Osteoblast (primary cell): ENCODE results near the gene AKNAD1. TPM values are rescaled to one million over a fixed set of nuclear protein-coding genes. Genes with fewer than 3 reads are reported as not detected.
A peak's percentile ranks its signal among the peaks of the same experiment; 100 is the strongest.

Experiments
- DNase-seq: peaks from one replicate; pipeline ENCODE4 v3.0.0; 2011; ENCODE audit warnings: low spot score, mixed read lengths; ENCODE audit not compliant: insufficient read length; ENCODE audit errors: missing footprints
- H2AFZ ChIP-seq: 2 replicates; pipeline ENCODE4 v1.6.0; 2011; ENCODE audit warnings: mild to moderate bottlenecking, low read length
- H3K27ac ChIP-seq: 2 replicates; pipeline ENCODE4 v1.5.1; 2011; ENCODE audit warnings: mild to moderate bottlenecking, low read depth, low read length, moderate library complexity
- H3K27me3 ChIP-seq: 2 replicates; pipeline ENCODE4 v1.6.0; 2012; ENCODE audit warnings: mild to moderate bottlenecking, control low read depth, inconsistent platforms, low read length, moderate library complexity; ENCODE audit not compliant: insufficient read depth
- H3K36me3 ChIP-seq: 2 replicates; pipeline ENCODE4 v1.5.1; 2011; ENCODE audit warnings: mild to moderate bottlenecking, low read length, control low read depth, moderate library complexity; ENCODE audit not compliant: insufficient read depth
- H3K4me1 ChIP-seq: 2 replicates; pipeline ENCODE4 v1.5.1; 2011; ENCODE audit warnings: mild to moderate bottlenecking, low read length, control low read depth, moderate library complexity; ENCODE audit not compliant: insufficient read depth
- H3K4me2 ChIP-seq: 2 replicates; pipeline ENCODE4 v1.6.0; 2011; ENCODE audit warnings: mild to moderate bottlenecking, low read length; ENCODE audit not compliant: insufficient read depth
- H3K4me3 ChIP-seq: fragments of 200-600 bp; sonication (generic); 3 replicates; pipeline ENCODE4 v1.5.1; 2012; ENCODE audit warnings: mild to moderate bottlenecking, low read length, inconsistent platforms; ENCODE audit not compliant: insufficient read depth
- H3K79me2 ChIP-seq: 2 replicates; pipeline ENCODE4 v1.6.0; 2012; ENCODE audit warnings: mild to moderate bottlenecking, low read length, control low read depth, inconsistent platforms; ENCODE audit not compliant: insufficient read depth
- H3K9me3 ChIP-seq: 2 replicates; pipeline ENCODE4 v1.5.1; 2011; ENCODE audit warnings: low read depth, low read length, control low read depth
- H4K20me1 ChIP-seq: 2 replicates; pipeline ENCODE4 v1.6.0; 2012; ENCODE audit warnings: mild to moderate bottlenecking, low read length, control low read depth; ENCODE audit not compliant: insufficient read depth
- total RNA-seq: library from RNA; depleted of rRNA; stranded (reverse); fragments of >200 nt; gene quantifications from 2 replicates; pipeline ENCODE4 v1.2.3, GENCODE V29; 2012
- TF ChIP-seq, protein P1 (sequence below): IDR thresholded peaks from 2 replicates; pipeline ENCODE4 v1.5.1; 2011; ENCODE audit warnings: mild to moderate bottlenecking, low read depth, low read length, moderate library complexity; ENCODE audit errors: extremely low read depth

The AKNAD1 gene
- total RNA-seq, 1 donor, result not detected

- Histone ChIP-seq H3K27ac (no peak overlapping the region), H3K79me2 (no peaks in the 10 kb centered on the region), H3K4me3 (no peak overlapping the region), H4K20me1 (no peaks in the 10 kb centered on the region), H3K4me2 (no peak overlapping the region), H3K4me1 (no peaks in the 10 kb centered on the region), H3K36me3 (no peaks in the 10 kb centered on the region), H2AFZ (no peak overlapping the region), H3K27me3 (peaks cover 4% of the 10 kb centered on the region), H3K9me3 (no peaks in the 10 kb centered on the region)
- no peak for DNase-seq
- TF ChIP-seq, protein P1, sequence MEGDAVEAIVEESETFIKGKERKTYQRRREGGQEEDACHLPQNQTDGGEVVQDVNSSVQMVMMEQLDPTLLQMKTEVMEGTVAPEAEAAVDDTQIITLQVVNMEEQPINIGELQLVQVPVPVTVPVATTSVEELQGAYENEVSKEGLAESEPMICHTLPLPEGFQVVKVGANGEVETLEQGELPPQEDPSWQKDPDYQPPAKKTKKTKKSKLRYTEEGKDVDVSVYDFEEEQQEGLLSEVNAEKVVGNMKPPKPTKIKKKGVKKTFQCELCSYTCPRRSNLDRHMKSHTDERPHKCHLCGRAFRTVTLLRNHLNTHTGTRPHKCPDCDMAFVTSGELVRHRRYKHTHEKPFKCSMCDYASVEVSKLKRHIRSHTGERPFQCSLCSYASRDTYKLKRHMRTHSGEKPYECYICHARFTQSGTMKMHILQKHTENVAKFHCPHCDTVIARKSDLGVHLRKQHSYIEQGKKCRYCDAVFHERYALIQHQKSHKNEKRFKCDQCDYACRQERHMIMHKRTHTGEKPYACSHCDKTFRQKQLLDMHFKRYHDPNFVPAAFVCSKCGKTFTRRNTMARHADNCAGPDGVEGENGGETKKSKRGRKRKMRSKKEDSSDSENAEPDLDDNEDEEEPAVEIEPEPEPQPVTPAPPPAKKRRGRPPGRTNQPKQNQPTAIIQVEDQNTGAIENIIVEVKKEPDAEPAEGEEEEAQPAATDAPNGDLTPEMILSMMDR, result no peak
Observed at GRCh38 chr1:108842525-108843181, 14.2 kb downstream of the AKNAD1 start.

DNA sequence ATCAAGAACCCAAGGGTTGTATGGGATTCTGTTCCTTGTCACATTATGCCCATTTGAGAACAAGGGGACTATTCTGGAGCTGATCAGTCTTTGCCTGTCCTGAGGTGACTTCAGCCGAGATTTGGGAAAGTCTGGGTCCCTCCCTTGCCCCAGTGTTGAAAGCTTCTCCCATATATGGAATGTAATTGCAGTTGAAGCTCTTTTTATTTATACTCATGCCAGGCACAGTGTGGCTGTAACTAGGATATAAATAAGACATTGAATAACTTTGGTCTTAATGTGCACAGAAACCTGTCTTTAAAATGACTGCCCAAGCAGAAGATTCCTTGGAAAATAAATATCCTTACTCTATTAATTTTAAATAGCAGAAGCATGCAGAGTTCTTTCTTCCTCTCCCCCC, 15.2 kb downstream of the AKNAD1 start:
- Histone ChIP-seq H3K4me2 (no peak overlapping the region), H3K4me3 (no peak overlapping the region), H4K20me1 (no peaks in the 10 kb centered on the region), H3K27ac (no peak overlapping the region), H3K36me3 (no peaks in the 10 kb centered on the region), H3K4me1 (no peaks in the 10 kb centered on the region), H3K27me3 (peaks cover 4% of the 10 kb centered on the region), H3K9me3 (no peaks in the 10 kb centered on the region), H2AFZ (peak overlapping the region; percentile 41), H3K79me2 (no peaks in the 10 kb centered on the region)
- TF ChIP-seq, protein P1, result no peak
- DNase-seq, result peak; percentile 62

GRCh38 chr1:108832929-108833328, 24.0 kb downstream of the AKNAD1 start:
- no peak overlapping the region for H3K27ac ChIP-seq
- no peaks in the 10 kb centered on the region for H4K20me1 ChIP-seq
- no peaks in the 10 kb centered on the region for H3K79me2 ChIP-seq
- no peaks in the 10 kb centered on the region for H3K27me3 ChIP-seq
- no peak overlapping the region for H2AFZ ChIP-seq
- H3K4me1 ChIP-seq, result peaks cover 40% of the 10 kb centered on the region
- no peaks in the 10 kb centered on the region for H3K36me3 ChIP-seq
- no peaks in the 10 kb centered on the region for H3K9me3 ChIP-seq
- H3K4me3 ChIP-seq, result no peak overlapping the region
- no peak for DNase-seq
- no peak overlapping the region for H3K4me2 ChIP-seq
- TF ChIP-seq, protein P1, result no peak

- Histone ChIP-seq H4K20me1 (no peaks in the 10 kb centered on the region), H3K79me2 (no peaks in the 10 kb centered on the region), H3K4me2 (peak overlapping the region; percentile 70), H2AFZ (peak overlapping the region; percentile 83), H3K4me3 (no peak overlapping the region), H3K9me3 (no peaks in the 10 kb centered on the region), H3K4me1 (peaks cover 42% of the 10 kb centered on the region), H3K27me3 (no peaks in the 10 kb centered on the region), H3K27ac (peak overlapping the region; percentile 97), H3K36me3 (no peaks in the 10 kb centered on the region)
- DNase-seq, result peak; percentile 85
- TF ChIP-seq, protein P1, result no peak
Observed at GRCh38 chr1:108831225-108831624, 25.7 kb downstream of the AKNAD1 start.
